Measurements from ENCODE around the gene CPEB3. TPM values are rescaled to one million over a fixed set of nuclear protein-coding genes. Genes with fewer than 3 reads are reported as not detected.

CPEB3 gene
- total RNA-seq, 1 donor from 2014 or later = 2.8 TPM

DNA sequence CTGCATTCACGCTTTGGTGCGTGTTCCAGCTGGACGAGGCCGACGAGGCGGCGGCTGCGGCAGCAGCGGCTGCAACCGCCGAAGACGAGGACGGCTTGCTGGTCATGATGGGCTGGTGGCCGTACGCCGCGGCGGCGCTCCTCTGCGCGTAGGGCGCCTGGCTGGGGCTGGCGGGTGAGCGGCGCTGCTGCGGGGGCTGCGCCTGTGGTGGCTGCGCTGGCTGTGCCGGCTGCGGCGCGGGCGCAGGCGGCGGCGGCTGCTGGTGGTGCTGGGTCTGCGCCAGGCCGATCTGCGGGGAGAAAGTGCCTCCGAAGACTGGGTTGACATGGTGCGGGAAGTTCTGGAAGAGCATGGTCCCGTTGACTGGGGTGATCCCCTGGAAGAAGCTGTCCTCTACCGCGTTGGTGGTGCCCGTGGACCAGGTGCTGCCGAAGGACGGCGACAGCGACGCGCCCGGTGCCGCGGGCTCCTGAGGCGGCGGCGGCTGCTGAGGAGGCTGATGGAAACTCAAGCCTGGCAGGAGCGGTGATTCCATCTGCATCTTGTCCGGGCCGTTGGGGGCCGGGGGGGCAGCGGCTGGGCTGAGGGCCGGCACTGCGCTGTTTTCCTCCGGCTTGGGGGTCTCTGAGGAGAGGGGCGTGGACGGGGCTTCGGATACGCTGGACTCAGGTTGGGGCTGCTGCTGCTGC is 51.1 kb downstream of the CPEB3 start:
- H3K36me3 ChIP-seq = no peaks in the 10 kb centered on the region
- peak overlapping the region; percentile 57 to 64 for H3K27ac ChIP-seq
- DNase-seq (ENCODE audit: low spot score in 2 of 2) = peak in 1 of 2 donors; percentile 68
- H3K9me3 ChIP-seq = no peaks in the 10 kb centered on the region
- no peaks in the 10 kb centered on the region for H3K27me3 ChIP-seq
- intact Hi-C loops (cut with DNase I) = loop anchor here (1.0 kb wide), 1 partner anchor 52 kb away; the partner anchor contains the start of genes CPEB3 and MARCHF5
- H3K4me3 ChIP-seq = peak overlapping the region; percentile 70 to 73
- TF ChIP-seq, protein P1, sequence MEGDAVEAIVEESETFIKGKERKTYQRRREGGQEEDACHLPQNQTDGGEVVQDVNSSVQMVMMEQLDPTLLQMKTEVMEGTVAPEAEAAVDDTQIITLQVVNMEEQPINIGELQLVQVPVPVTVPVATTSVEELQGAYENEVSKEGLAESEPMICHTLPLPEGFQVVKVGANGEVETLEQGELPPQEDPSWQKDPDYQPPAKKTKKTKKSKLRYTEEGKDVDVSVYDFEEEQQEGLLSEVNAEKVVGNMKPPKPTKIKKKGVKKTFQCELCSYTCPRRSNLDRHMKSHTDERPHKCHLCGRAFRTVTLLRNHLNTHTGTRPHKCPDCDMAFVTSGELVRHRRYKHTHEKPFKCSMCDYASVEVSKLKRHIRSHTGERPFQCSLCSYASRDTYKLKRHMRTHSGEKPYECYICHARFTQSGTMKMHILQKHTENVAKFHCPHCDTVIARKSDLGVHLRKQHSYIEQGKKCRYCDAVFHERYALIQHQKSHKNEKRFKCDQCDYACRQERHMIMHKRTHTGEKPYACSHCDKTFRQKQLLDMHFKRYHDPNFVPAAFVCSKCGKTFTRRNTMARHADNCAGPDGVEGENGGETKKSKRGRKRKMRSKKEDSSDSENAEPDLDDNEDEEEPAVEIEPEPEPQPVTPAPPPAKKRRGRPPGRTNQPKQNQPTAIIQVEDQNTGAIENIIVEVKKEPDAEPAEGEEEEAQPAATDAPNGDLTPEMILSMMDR (IDR thresholded peaks at IDR 0.05) = no peak
- H3K4me1 ChIP-seq = peaks cover 0 to 16% of the 10 kb centered on the region in 2 donors

DNA sequence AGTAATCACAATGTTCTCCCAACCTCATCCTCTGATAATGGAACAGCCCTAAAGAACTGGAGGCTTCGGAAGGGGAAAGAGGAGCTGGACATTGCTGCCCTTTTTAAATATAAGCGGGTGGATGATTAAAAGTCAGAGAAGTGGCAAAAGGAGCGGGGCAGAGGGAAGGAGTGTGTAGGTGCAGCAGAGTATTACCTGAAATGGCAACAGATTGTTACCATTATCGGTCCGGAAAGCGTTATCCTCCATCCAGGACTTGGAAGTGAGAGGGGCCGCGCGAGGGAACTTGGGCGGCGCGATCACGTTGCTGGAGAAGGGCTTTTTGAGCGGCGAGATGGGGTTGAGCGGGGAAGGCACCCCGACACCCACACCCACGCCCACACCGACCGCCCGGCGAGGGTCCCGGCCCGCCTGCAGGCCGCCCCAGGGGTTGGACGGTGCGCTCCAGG is 51.7 kb downstream of the CPEB3 start:
- TF ChIP-seq, protein P1 (IDR thresholded peaks at IDR 0.05) = no peak
- Histone ChIP-seq H3K36me3 (no peaks in the 10 kb centered on the region), H3K27me3 (no peaks in the 10 kb centered on the region), H3K4me1 (peaks cover 0 to 16% of the 10 kb centered on the region in 2 donors), H3K4me3 (peak overlapping the region; percentile 70 to 73), H3K9me3 (no peaks in the 10 kb centered on the region), H3K27ac (no peak overlapping the region)
- DNase-seq (ENCODE audit: low spot score in 2 of 2) = no peak
- intact Hi-C loops (cut with DNase I) = no loop called here

DNA sequence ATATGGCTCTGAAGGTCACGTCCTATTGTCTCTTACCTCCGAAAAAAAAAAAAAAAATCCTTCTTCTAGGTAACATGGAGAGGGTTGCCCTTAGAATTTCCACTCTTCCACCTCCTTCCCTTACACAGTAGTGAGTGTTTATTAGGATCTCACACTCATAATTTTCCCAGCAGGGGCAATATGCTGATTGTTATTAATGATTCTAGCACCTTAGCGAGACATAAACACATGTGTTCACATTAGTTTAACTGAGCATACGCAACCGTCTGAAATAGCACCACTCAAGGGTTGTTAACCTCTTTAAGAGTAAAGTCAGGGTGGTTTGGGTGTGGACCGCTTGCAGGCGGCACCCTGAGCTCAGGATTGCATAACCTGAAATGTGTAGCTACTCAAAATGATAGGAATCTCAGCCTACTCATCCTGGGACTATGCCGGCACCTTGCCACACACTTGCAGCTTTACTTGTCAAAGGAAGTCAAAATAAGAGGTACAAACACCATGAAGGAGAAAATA is 52.2 kb downstream of the CPEB3 start:
- H3K4me3 ChIP-seq = peak overlapping the region; percentile 70 to 73
- no peaks in the 10 kb centered on the region for H3K9me3 ChIP-seq
- DNase-seq (ENCODE audit: low spot score in 2 of 2) = no peak
- intact Hi-C loops (cut with DNase I) = no loop called here
- no peaks in the 10 kb centered on the region for H3K36me3 ChIP-seq
- TF ChIP-seq, protein P1 (IDR thresholded peaks at IDR 0.05) = no peak
- no peaks in the 10 kb centered on the region for H3K27me3 ChIP-seq
- H3K27ac ChIP-seq = no peak overlapping the region
- peaks cover 0 to 16% of the 10 kb centered on the region in 2 donors for H3K4me1 ChIP-seq

DNA sequence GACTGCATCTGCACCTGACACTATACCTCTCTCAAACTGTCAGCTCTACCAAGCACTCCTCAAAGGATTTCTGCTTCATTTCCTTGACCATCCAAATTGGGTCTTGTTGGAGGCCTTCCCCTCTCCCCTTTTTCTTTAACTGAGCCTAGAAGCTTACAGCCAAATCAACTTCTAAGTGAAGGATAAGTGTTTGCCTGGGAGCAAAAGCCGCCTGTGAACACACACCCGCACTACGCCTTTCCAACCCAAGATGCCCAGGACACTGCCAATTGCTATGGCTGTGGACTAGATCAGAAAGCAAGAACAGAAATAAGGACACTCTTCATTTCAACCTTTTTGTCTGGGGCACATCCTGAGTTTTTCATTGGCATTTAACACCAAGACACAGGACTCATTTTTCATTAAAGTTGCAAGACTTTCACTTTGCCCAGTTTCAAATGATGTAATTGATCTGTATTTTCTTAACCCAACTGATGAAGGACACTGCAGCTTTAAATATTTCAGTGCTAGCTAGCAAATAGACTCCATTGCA is 52.8 kb downstream of the CPEB3 start:
- peaks cover 0 to 16% of the 10 kb centered on the region in 2 donors for H3K4me1 ChIP-seq
- DNase-seq (ENCODE audit: low spot score in 2 of 2) = no peak
- TF ChIP-seq, protein P1 (IDR thresholded peaks at IDR 0.05) = no peak
- intact Hi-C loops (cut with DNase I) = no loop called here
- peak overlapping the region in 1 of 2 donors; percentile 73 for H3K4me3 ChIP-seq
- H3K9me3 ChIP-seq = no peaks in the 10 kb centered on the region
- no peaks in the 10 kb centered on the region for H3K36me3 ChIP-seq
- H3K27me3 ChIP-seq = no peaks in the 10 kb centered on the region
- no peak overlapping the region for H3K27ac ChIP-seq

DNA sequence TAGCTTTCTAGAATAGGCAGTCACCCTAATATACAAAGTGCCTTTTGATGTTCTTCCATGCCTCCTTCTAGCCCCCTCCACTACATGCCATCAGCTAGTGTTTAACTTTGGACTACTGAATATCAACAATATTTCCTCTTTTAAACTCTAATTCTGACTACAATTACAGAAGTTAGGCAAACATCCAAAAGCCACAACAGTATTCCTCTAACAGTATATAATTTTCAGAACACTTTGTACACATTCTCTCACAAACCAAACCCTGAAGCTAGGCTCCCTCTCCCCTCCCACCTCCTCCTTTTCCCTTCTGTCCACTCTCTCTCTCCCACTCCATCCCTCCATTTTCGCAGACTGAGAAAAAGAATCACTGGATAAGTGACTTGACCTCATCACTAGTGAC is 59.7 kb downstream of the CPEB3 start:
- Histone ChIP-seq H3K27ac (no peak overlapping the region), H3K9me3 (no peaks in the 10 kb centered on the region), H3K4me3 (no peak overlapping the region), H3K4me1 (peaks cover 0 to 6% of the 10 kb centered on the region in 2 donors), H3K36me3 (peaks cover 3% of the 10 kb centered on the region in 2 donors), H3K27me3 (no peaks in the 10 kb centered on the region)
- TF ChIP-seq, protein P1 (IDR thresholded peaks at IDR 0.05) = no peak
- DNase-seq (ENCODE audit: low spot score in 2 of 2) = no peak
- intact Hi-C loops (cut with DNase I) = no loop called here
